GM18951 (cell line): ENCODE results near the gene CEP63.

Experiments
- POLR2A ChIP-seq: IDR thresholded peaks from 4 replicates; pipeline ENCODE4 v1.6.1; 2011; ENCODE audit warnings: mild to moderate bottlenecking; ENCODE audit not compliant: insufficient read length, insufficient read depth; ENCODE audit errors: extremely low read depth
- in situ Hi-C: fragments of 300-500 bp; cut with MboI; formaldehyde crosslinking; loops from one replicate; pipeline ENCODE4 v1.12.0; 2022; ENCODE audit warnings: low sequenced_read_pairs, mixed read lengths, inconsistent platforms; ENCODE audit not compliant: unreplicated experiment

Gene CEP63

GRCh38 chr3:134458406-134458945, 27.4 kb upstream of the CEP63 start:
- in situ Hi-C loops, result no loop called here
- no peak for TF ChIP-seq POLR2A

GRCh38 chr3:134459562-134459961, 26.3 kb upstream of the CEP63 start:
- in situ Hi-C loops, result no loop called here
- no peak for TF ChIP-seq POLR2A

- no peak for TF ChIP-seq POLR2A
- in situ Hi-C loops, result no loop called here
Measured at GRCh38 chr3:134460965-134461364, 24.9 kb upstream of the CEP63 start.

- TF ChIP-seq POLR2A, result no peak
- in situ Hi-C loops, result no loop called here
Measured at GRCh38 chr3:134462331-134462941, 23.4 kb upstream of the CEP63 start.

GRCh38 chr3:134463676-134464063, 22.2 kb upstream of the CEP63 start:
- in situ Hi-C loops, result no loop called here
- no peak for TF ChIP-seq POLR2A

GRCh38 chr3:134464064-134464688, 21.7 kb upstream of the CEP63 start:
- in situ Hi-C loops, result no loop called here
- TF ChIP-seq POLR2A, result no peak

GRCh38 chr3:134464689-134465365, 21.0 kb upstream of the CEP63 start:
- no peak for TF ChIP-seq POLR2A
- in situ Hi-C loops, result no loop called here

- in situ Hi-C loops, result no loop called here
Measured at GRCh38 chr3:134466331-134466730, 19.5 kb upstream of the CEP63 start.

GRCh38 chr3:134468519-134468918, 17.3 kb upstream of the CEP63 start:
- TF ChIP-seq POLR2A, result no peak

More at GRCh38 chr3:134466331-134466730, 19.5 kb upstream of the CEP63 start:
- TF ChIP-seq POLR2A, result no peak

GRCh38 chr3:134471521-134472193, 14.2 kb upstream of the CEP63 start:
- in situ Hi-C loops, result loop anchor here (5.0 kb wide), 1 partner anchor 164 kb away; no protein-coding TSS in a partner anchor
- TF ChIP-seq POLR2A, result no peak

More at GRCh38 chr3:134468519-134468918, 17.3 kb upstream of the CEP63 start:
- in situ Hi-C loops, result no loop called here

GRCh38 chr3:134472831-134473230, 13.0 kb upstream of the CEP63 start:
- in situ Hi-C loops, result loop anchor here (5.0 kb wide), 1 partner anchor 166 kb away; no protein-coding TSS in a partner anchor
- no peak for TF ChIP-seq POLR2A

GRCh38 chr3:134473868-134474546, 11.8 kb upstream of the CEP63 start:
- TF ChIP-seq POLR2A, result no peak
- in situ Hi-C loops, result loop anchor here (5.0 kb wide), 1 partner anchor 167 kb away; no protein-coding TSS in a partner anchor
